ENCODE measurements around the gene AKAP13. TPM values are rescaled to one million over a fixed set of nuclear protein-coding genes. Genes with fewer than 3 reads are reported as not detected.

Gene AKAP13
- total and polyA plus RNA-seq, 2 of the 8 experiments (the other 6 are each of a cell fraction or from before 2014, with no cell fraction given): 14.0 to 46.2 TPM

DNA sequence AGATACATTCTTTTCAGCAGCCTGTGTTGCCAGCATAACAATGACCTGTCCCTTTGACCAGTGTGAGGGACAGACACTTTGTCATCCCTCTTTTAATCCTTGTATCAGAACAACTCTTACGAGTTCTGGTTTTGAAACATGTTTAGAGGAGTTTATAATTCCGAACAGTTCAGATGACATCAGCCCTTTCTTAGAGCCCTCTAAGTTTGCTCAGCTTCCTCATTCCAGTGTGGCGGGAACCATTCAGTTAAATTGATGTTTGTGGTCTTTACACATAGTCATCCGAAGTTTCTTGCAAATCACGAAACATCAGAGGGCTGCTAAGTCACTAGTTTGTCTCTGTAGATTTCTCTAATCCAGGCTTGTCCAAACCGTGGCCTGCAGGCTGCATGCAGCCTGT, 102.5 kb downstream of the AKAP13 start:
- no peak overlapping the region for H3K56ac ChIP-seq (replicated peaks; ENCODE audit: insufficient read length, low read depth, low read length)
- H3K27ac ChIP-seq (ENCODE audit: low read depth, low read length): no peak overlapping the region
- H3K27me3 ChIP-seq (replicated peaks in 1 of 4; ENCODE audit: control insufficient read depth in 3 of 4, extremely low read depth in 1 of 4, insufficient read depth in 3 of 4, low read length in 3 of 4): no peaks in the 10 kb centered on the region
- H2BK5ac ChIP-seq (ENCODE audit: low read depth, low read length): no peak overlapping the region
- H2AFZ ChIP-seq (ENCODE audit: low read length): no peak overlapping the region
- H3K23me2 ChIP-seq (ENCODE audit: low read depth, low read length): no peaks in the 10 kb centered on the region
- no peak overlapping the region for H4K5ac ChIP-seq (ENCODE audit: insufficient read length, low read depth, low read length)
- no peak overlapping the region for H2BK12ac ChIP-seq (ENCODE audit: low read depth, low read length)
- no peak overlapping the region for H3K4me2 ChIP-seq (ENCODE audit: insufficient read depth in 1 of 2, low read depth in 2 of 2, low read length in 2 of 2)
- H3K36me3 ChIP-seq (ENCODE audit: control insufficient read depth in 2 of 4, insufficient read depth in 4 of 4, low read length in 3 of 4): no peaks in the 10 kb centered on the region
- peaks cover 2 to 9% of the 10 kb centered on the region in 2 experiments for H4K20me1 ChIP-seq (replicated peaks in 1 of 2; ENCODE audit: control insufficient read depth in 1 of 2, insufficient read depth in 2 of 2, low read length in 2 of 2)
- ChIA-PET CTCF (ENCODE audit: partially characterized antibody) (no interaction called here), POLR2A (ENCODE audit: partially characterized antibody) (interaction anchor here (1.0 kb wide), 1 partner anchor 40 kb away, joined by 3 read pairs; no protein-coding TSS in a partner anchor)
- H3K9me3 ChIP-seq (ENCODE audit: insufficient read depth in 2 of 2, low read depth in 1 of 2, low read length in 1 of 2): no peaks in the 10 kb centered on the region
- H3K18ac ChIP-seq (ENCODE audit: extremely low read depth, low read length): no peak overlapping the region
- no peak overlapping the region for H4K8ac ChIP-seq (ENCODE audit: extremely low read depth, insufficient read depth, low read length)
- no peak overlapping the region for H2BK15ac ChIP-seq (ENCODE audit: low read length)
- FAIRE-seq (no peak), DNase-seq (ENCODE audit: low read depth in 1 of 2, low spot score in 2 of 2) (no peak)
- peaks cover 0 to 60% of the 10 kb centered on the region in 2 experiments; a peak in 3 of 4 replicates for H3K79me2 ChIP-seq (ENCODE audit: control insufficient read depth in 1 of 2, insufficient read depth in 2 of 2, low read length in 2 of 2)
- H3K23ac ChIP-seq (ENCODE audit: insufficient read length): no peak overlapping the region
- WGBS, 2 experiments (ENCODE audit: extremely low coverage in 1 of 2, insufficient coverage in 1 of 2, insufficient read length in 1 of 2, insufficient replicate concordance in 2 of 2, low coverage in 1 of 2, low lambda C conversion rate in 2 of 2, missing lambda C conversion rate in 1 of 2): 90% methylated on average over 6 of the region's 6 CpGs; no CpG with 5 or more reads in 1 of the 2 experiments
- no peak overlapping the region for H2AK5ac ChIP-seq (ENCODE audit: low read depth, low read length)
- H3K4me3 ChIP-seq (ENCODE audit: extremely low read depth in 1 of 4, insufficient read depth in 2 of 4, low read depth in 3 of 4, low read length in 4 of 4): no peak overlapping the region
- no peak overlapping the region for H2BK20ac ChIP-seq (ENCODE audit: low read length)
- peaks cover 0 to 11% (median 6%) of the 10 kb centered on the region in 4 experiments; a peak in 5 of 7 replicates for H3K4me1 ChIP-seq (replicated peaks in 1 of 4; ENCODE audit: control insufficient read depth in 3 of 4, insufficient read depth in 4 of 4, low read length in 3 of 4)
- H3K79me1 ChIP-seq (ENCODE audit: low read depth, low read length): peaks cover 3% of the 10 kb centered on the region
- H3K14ac ChIP-seq (ENCODE audit: insufficient read length): no peak overlapping the region
- no peak for TF ChIP-seq E2F6 (IDR thresholded peaks at IDR 0.05)
- no peak overlapping the region for H3K4ac ChIP-seq (replicated peaks; ENCODE audit: insufficient read length, low read depth, low read length)
- H3K9ac ChIP-seq (replicated peaks in 1 of 4; ENCODE audit: extremely low read depth in 1 of 4, low read depth in 3 of 4, low read length in 3 of 4): no peak overlapping the region
- H2BK120ac ChIP-seq (replicated peaks; ENCODE audit: low read depth, low read length): no peak overlapping the region
- H4K91ac ChIP-seq (replicated peaks; ENCODE audit: insufficient read length, low read length): no peak overlapping the region

All from H1 (cell line).